ENCODE results near the gene LDHD. TPM values are rescaled to one million over a fixed set of nuclear protein-coding genes. Genes with fewer than 3 reads are reported as not detected.
"Not testable (repeated sequence)": the region's sequence is repeated elsewhere in the genome, so short reads cannot be mapped to it uniquely, and the experiment has no call there.

The LDHD gene
- total and polyA plus RNA-seq, 2 of the 13 experiments (the other 11 are each of a cell fraction or from before 2014, with no cell fraction given): 9.1 to 9.8 TPM

- TF ChIP-seq, protein P1, sequence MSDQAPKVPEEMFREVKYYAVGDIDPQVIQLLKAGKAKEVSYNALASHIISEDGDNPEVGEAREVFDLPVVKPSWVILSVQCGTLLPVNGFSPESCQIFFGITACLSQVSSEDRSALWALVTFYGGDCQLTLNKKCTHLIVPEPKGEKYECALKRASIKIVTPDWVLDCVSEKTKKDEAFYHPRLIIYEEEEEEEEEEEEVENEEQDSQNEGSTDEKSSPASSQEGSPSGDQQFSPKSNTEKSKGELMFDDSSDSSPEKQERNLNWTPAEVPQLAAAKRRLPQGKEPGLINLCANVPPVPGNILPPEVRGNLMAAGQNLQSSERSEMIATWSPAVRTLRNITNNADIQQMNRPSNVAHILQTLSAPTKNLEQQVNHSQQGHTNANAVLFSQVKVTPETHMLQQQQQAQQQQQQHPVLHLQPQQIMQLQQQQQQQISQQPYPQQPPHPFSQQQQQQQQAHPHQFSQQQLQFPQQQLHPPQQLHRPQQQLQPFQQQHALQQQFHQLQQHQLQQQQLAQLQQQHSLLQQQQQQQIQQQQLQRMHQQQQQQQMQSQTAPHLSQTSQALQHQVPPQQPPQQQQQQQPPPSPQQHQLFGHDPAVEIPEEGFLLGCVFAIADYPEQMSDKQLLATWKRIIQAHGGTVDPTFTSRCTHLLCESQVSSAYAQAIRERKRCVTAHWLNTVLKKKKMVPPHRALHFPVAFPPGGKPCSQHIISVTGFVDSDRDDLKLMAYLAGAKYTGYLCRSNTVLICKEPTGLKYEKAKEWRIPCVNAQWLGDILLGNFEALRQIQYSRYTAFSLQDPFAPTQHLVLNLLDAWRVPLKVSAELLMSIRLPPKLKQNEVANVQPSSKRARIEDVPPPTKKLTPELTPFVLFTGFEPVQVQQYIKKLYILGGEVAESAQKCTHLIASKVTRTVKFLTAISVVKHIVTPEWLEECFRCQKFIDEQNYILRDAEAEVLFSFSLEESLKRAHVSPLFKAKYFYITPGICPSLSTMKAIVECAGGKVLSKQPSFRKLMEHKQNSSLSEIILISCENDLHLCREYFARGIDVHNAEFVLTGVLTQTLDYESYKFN (CRISPR knock-in tag; conservative IDR thresholded peaks at IDR 0.05): peak; percentile 81
- TF ChIP-seq ZMYM4 (CRISPR knock-in tag; IDR thresholded peaks at IDR 0.05) (peak; percentile 19; the same call in 1 of the 2 replicates), MIER3 (CRISPR knock-in tag; IDR thresholded peaks at IDR 0.05; ENCODE audit: borderline replicate concordance) (peak; percentile 48; the same call in 1 of the 2 replicates), SP5 (CRISPR knock-in tag; IDR thresholded peaks at IDR 0.05; ENCODE audit: borderline replicate concordance, low read depth) (peak; percentile 30; the same call in 1 of the 2 replicates), ZNF569 (CRISPR knock-in tag; IDR thresholded peaks at IDR 0.05; ENCODE audit: borderline replicate concordance) (peak; percentile 38; the same call in 1 of the 2 replicates), HNF4G (IDR thresholded peaks at IDR 0.05; ENCODE audit: borderline replicate concordance, low read depth, low read length) (peak; percentile 46; the same call in 1 of the 2 replicates), ZSCAN9 (CRISPR knock-in tag; IDR thresholded peaks at IDR 0.05; ENCODE audit: borderline replicate concordance) (0 out of 2 replicates have a peak, but pooled peaks have one; percentile 46), ZNF230 (CRISPR knock-in tag; IDR thresholded peaks at IDR 0.05) (0 out of 2 replicates have a peak, but pooled peaks have one; percentile 13), ZNF878 (CRISPR knock-in tag; IDR thresholded peaks at IDR 0.05) (peak; percentile 80; the same call in 1 of the 2 replicates), RARA (CRISPR knock-in tag; IDR thresholded peaks at IDR 0.05) (peak; percentile 85), NR2F1 (CRISPR knock-in tag; IDR thresholded peaks at IDR 0.05) (peak; percentile 92 to 99), ZNF331 (CRISPR knock-in tag; IDR thresholded peaks at IDR 0.05) (0 out of 2 replicates have a peak, but pooled peaks have one; percentile 32), HOXD1 (CRISPR knock-in tag; IDR thresholded peaks at IDR 0.05) (peak; percentile 89), SAP130 (CRISPR knock-in tag; IDR thresholded peaks at IDR 0.05; ENCODE audit: low read depth) (peak; percentile 26; the same call in 1 of the 2 replicates), EHMT2 (IDR thresholded peaks at IDR 0.05; ENCODE audit: borderline replicate concordance, low read depth, low read length) (peak; percentile 56; the same call in 1 of the 2 replicates), UBTF (CRISPR knock-in tag; IDR thresholded peaks at IDR 0.05) (0 out of 2 replicates have a peak, but pooled peaks have one; percentile 10), FOXA3 (CRISPR knock-in tag; IDR thresholded peaks at IDR 0.05) (peak; percentile 60; the same call in 1 of the 2 replicates), ZNF3 (CRISPR knock-in tag; IDR thresholded peaks at IDR 0.05) (0 out of 2 replicates have a peak, but pooled peaks have one; percentile 36), CCDC6 (CRISPR knock-in tag; IDR thresholded peaks at IDR 0.05) (0 out of 2 replicates have a peak, but pooled peaks have one; percentile 35), MEIS1 (CRISPR knock-in tag; IDR thresholded peaks at IDR 0.05; ENCODE audit: borderline replicate concordance) (peak; percentile 46; the same call in 1 of the 2 replicates)
- TF ChIP-seq HNF4G (CRISPR knock-in tag; IDR thresholded peaks at IDR 0.05; ENCODE audit: borderline replicate concordance, low read depth): not testable (repeated sequence)
- TF ChIP-seq, protein P2, sequence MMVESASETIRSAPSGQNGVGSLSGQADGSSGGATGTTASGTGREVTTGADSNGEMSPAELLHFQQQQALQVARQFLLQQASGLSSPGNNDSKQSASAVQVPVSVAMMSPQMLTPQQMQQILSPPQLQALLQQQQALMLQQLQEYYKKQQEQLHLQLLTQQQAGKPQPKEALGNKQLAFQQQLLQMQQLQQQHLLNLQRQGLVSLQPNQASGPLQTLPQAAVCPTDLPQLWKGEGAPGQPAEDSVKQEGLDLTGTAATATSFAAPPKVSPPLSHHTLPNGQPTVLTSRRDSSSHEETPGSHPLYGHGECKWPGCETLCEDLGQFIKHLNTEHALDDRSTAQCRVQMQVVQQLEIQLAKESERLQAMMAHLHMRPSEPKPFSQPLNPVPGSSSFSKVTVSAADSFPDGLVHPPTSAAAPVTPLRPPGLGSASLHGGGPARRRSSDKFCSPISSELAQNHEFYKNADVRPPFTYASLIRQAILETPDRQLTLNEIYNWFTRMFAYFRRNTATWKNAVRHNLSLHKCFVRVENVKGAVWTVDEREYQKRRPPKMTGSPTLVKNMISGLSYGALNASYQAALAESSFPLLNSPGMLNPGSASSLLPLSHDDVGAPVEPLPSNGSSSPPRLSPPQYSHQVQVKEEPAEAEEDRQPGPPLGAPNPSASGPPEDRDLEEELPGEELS (CRISPR knock-in tag; IDR thresholded peaks at IDR 0.05): peak; percentile 74
Observed at GRCh38 chr16:75129421-75130149, 13.0 kb upstream of the LDHD start (continued).
